GM12878 (cell line): ENCODE measurements around the gene GET3. TPM values are rescaled to one million over a fixed set of nuclear protein-coding genes. Genes with fewer than 3 reads are reported as not detected.

Experiments used
- ATF3 ChIP-seq: IDR thresholded peaks from 2 replicates; pipeline ENCODE4 v1.6.1; 2011; ENCODE audit warnings: low read depth, mild to moderate bottlenecking, low read length, moderate library complexity, borderline replicate concordance; ENCODE audit errors: extremely low read depth
- BACH1 ChIP-seq: fragments of 450-650 bp; IDR thresholded peaks from 2 replicates; pipeline ENCODE4 v1.6.1; 2017; ENCODE audit warnings: mild to moderate bottlenecking, borderline replicate concordance
- FOXK2 ChIP-seq: fragments of 450-650 bp; IDR thresholded peaks from 2 replicates; pipeline ENCODE4 v1.6.1; 2017; ENCODE audit warnings: mild to moderate bottlenecking, moderate library complexity
- IRF5 ChIP-seq: fragments of 450-650 bp; IDR thresholded peaks from 2 replicates; pipeline ENCODE4 v1.6.1; 2017; ENCODE audit warnings: borderline replicate concordance
- LARP7 ChIP-seq: fragments of 450-650 bp; IDR thresholded peaks from 2 replicates; pipeline ENCODE4 v1.6.1; 2017; ENCODE audit warnings: mild to moderate bottlenecking
- MTA2 ChIP-seq: fragments of 450-650 bp; IDR thresholded peaks from 2 replicates; pipeline ENCODE4 v1.6.1; 2016; ENCODE audit warnings: low read depth, mild to moderate bottlenecking, moderate library complexity
- MTA3 ChIP-seq: IDR thresholded peaks from 2 replicates; pipeline ENCODE4 v1.6.1; 2012; ENCODE audit warnings: low read length, inconsistent platforms, borderline replicate concordance
- NR2C2 ChIP-seq: IDR thresholded peaks from 2 replicates; pipeline ENCODE4 v1.6.1; 2011; ENCODE audit warnings: borderline replicate concordance, low read depth; ENCODE audit not compliant: control insufficient read depth, insufficient read length
- PRDM15 ChIP-seq: fragments of 450-650 bp; formaldehyde crosslinking; IDR thresholded peaks from 2 replicates; pipeline ENCODE4 v1.4.0; 2020; ENCODE audit warnings: mild to moderate bottlenecking, moderate library complexity
- SIX5 ChIP-seq: IDR thresholded peaks from 2 replicates; pipeline ENCODE4 v1.6.1; 2011; ENCODE audit warnings: mild to moderate bottlenecking, low read depth, low read length, moderate library complexity; ENCODE audit not compliant: severe bottlenecking
- SPI1 ChIP-seq: IDR thresholded peaks from 2 replicates; pipeline ENCODE4 v1.6.1; 2011; ENCODE audit warnings: low read depth, mild to moderate bottlenecking, low read length, moderate library complexity, borderline replicate concordance; ENCODE audit not compliant: insufficient read depth
- SRF ChIP-seq, 2 experiments: IDR thresholded peaks; 2 replicates each; pipeline ENCODE4 v1.6.1; 2011; ENCODE audit warnings: low read depth in 2 of 2, low read length in 2 of 2, mild to moderate bottlenecking in 1 of 2, moderate library complexity in 1 of 2
- TCF12 ChIP-seq: IDR thresholded peaks from 2 replicates; pipeline ENCODE4 v1.6.1; 2011; ENCODE audit warnings: low read depth, mild to moderate bottlenecking, low read length
- ZBTB33 ChIP-seq: fragments of 450-650 bp; IDR thresholded peaks from 2 replicates; pipeline ENCODE4 v1.6.1; 2017; ENCODE audit warnings: mild to moderate bottlenecking
- ZBTB40 ChIP-seq: fragments of 450-650 bp; IDR thresholded peaks from 2 replicates; pipeline ENCODE4 v1.6.1; 2016; ENCODE audit warnings: mild to moderate bottlenecking, moderate library complexity, borderline replicate concordance
- ZNF217 ChIP-seq: fragments of 450-650 bp; IDR thresholded peaks from 2 replicates; pipeline ENCODE4 v1.6.1; 2017; ENCODE audit warnings: antibody characterized with exemption, mild to moderate bottlenecking
- polyA plus RNA-seq, 11 experiments: library from polyadenylated mRNA; depleted of rRNA in 4 of 11; unstranded in 6 of 11; stranded (reverse) in 5 of 11; fragments of >200 nt; fragmentation: Nextera tagmentation in 4 of 11; fragmentation: Illumina TruSeq in 1 of 11; extraction: Ambion mirVana in 4 of 11; extraction: Trizol in 1 of 11; gene quantifications; 1 replicate in 1 of 11; 2 replicates in 10 of 11; pipeline versions ENCODE4 v1.2.1 to v1.2.3, GENCODE V29; 2011 to 2016; ENCODE audit warnings: inconsistent platforms in 2 of 11, missing spikeins in 2 of 11, low read depth in 1 of 11
- total RNA-seq, 4 experiments: library from RNA; depleted of rRNA in 3 of 4; stranded (reverse); fragments of >200 nt in 3 of 4; fragmentation: Illumina TruSeq in 1 of 4; extraction: Trizol in 1 of 4; gene quantifications; 2 replicates each; pipeline versions ENCODE4 v1.2.1 to v1.2.3, GENCODE V29; 2013 to 2021

The GET3 gene
- total and polyA plus RNA-seq, 10 of the 15 experiments (the other 5 are each of a cell fraction or from before 2014, with no cell fraction given): 14.5 to 144 (median 97.2) TPM

- no peak for TF ChIP-seq ZBTB33
- no peak for TF ChIP-seq PRDM15
- no peak for TF ChIP-seq ZBTB40
- TF ChIP-seq MTA3: no peak
- peak; percentile 63; the same call in 1 of the 2 replicates for TF ChIP-seq TCF12
- TF ChIP-seq FOXK2: no peak
- TF ChIP-seq ATF3: 0 out of 2 replicates have a peak, but pooled peaks have one; percentile 19
- no peak for TF ChIP-seq SIX5
- no peak for TF ChIP-seq NR2C2
- 0 out of 2 replicates have a peak, but pooled peaks have one; percentile 15 for TF ChIP-seq ZNF217
- TF ChIP-seq BACH1: no peak
- TF ChIP-seq MTA2: peak; percentile 54; the same call in 1 of the 2 replicates
- TF ChIP-seq LARP7: 0 out of 2 replicates have a peak, but pooled peaks have one; percentile 35
- no peak for TF ChIP-seq SPI1
- TF ChIP-seq IRF5: no peak
- peak in 1 of 2 experiments; percentile 61; a peak in 1 of 4 replicates for TF ChIP-seq SRF (IDR thresholded peaks at IDR 0.05; ENCODE audit: low read depth in 2 of 2, low read length in 2 of 2)
These were observed 40.1 kb downstream of the GET3 start (continued) for GRCh38 chr19:12777217-12778016.
